ENCODE measurements around the gene CWC15.

The CWC15 gene

DNA sequence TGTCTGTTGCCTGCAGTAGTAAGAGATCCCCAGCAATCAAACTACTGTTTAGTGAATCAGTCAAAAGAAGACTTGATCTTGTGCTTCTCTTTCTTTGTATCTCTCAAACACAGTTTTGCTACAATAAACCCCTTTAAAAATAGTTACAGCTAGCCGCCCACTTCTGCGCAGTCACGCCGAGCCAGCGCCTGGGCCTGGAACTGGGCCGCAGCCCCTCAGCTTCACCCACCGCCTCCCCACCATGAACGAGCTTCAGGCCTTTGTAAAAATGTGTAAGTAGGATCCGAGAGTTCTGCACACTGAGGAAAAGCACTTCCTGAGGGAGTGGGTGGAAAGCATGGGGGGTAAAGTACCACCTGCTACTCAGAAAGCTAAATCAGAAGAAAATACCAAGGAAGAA, 60.5 kb downstream of the CWC15 start:
- TF ChIP-seq CTCF (IDR thresholded peaks at IDR 0.05) (no peak), ZFX (IDR thresholded peaks at IDR 0.05; ENCODE audit: borderline replicate concordance) (no peak)
- H3K27ac ChIP-seq, result no peak overlapping the region

Measured in 22Rv1 (cell line).